DOHH2 (cell line): ENCODE results near the gene AIFM1.

Experiments used
- CTCF ChIP-seq: fragments of 200-600 bp; sonication (generic); IDR thresholded peaks from one replicate; pipeline ENCODE4 v1.5.1; 2014; ENCODE audit warnings: antibody characterized with exemption, mild to moderate bottlenecking, low read depth, low read length; ENCODE audit not compliant: poor library complexity, severe bottlenecking
- EZH2phosphoT487 ChIP-seq: fragments of 200-600 bp; sonication (generic); IDR thresholded peaks from 2 replicates; pipeline ENCODE4 v1.6.1; 2017; ENCODE audit warnings: borderline replicate concordance, mild to moderate bottlenecking, antibody characterized with exemption, low read length, moderate library complexity, mixed read lengths

- TF ChIP-seq EZH2phosphoT487 (no peak), CTCF (no peak)
These were observed 84.8 kb downstream of the AIFM1 start for GRCh38 chrX:130080791-130081367.
